Skeletal muscle tissue (tissue), 4 donors: ENCODE results near the gene TMEM33. TPM values are rescaled to one million over a fixed set of nuclear protein-coding genes. Genes with fewer than 3 reads are reported as not detected.

Source experiments
- H3K27ac ChIP-seq: one replicate; pipeline ENCODE4 v1.7.0; 2013; ENCODE audit warnings: mild to moderate bottlenecking, low read depth, low read length, inconsistent platforms
- H3K27me3 ChIP-seq, 3 donors: one replicate each; pipeline ENCODE4 v1.7.0; 2013; ENCODE audit warnings: low read length in 3 of 3; ENCODE audit not compliant: control insufficient read depth in 3 of 3, insufficient read depth in 3 of 3
- H3K36me3 ChIP-seq, 3 donors: one replicate each; pipeline ENCODE4 v1.7.0; 2013; ENCODE audit warnings: low read length in 3 of 3; ENCODE audit not compliant: control insufficient read depth in 3 of 3, insufficient read depth in 3 of 3
- H3K4me1 ChIP-seq, 3 donors: one replicate each; pipeline ENCODE4 v1.7.0; 2013; ENCODE audit warnings: low read length in 3 of 3, mild to moderate bottlenecking in 3 of 3; ENCODE audit not compliant: control insufficient read depth in 3 of 3, insufficient read depth in 3 of 3
- H3K4me3 ChIP-seq, 3 donors: one replicate each; pipeline ENCODE4 v1.7.0; 2013; ENCODE audit warnings: low read length in 3 of 3
- H3K9ac ChIP-seq, 3 donors: one replicate each; pipeline ENCODE4 v1.7.0; 2013; ENCODE audit warnings: low read length in 3 of 3, mild to moderate bottlenecking in 3 of 3, moderate library complexity in 2 of 3, low read depth in 1 of 3
- H3K9me3 ChIP-seq, 3 donors: one replicate each; pipeline ENCODE4 v1.7.0; 2013; ENCODE audit warnings: low read length in 3 of 3; ENCODE audit not compliant: control insufficient read depth in 3 of 3
- total RNA-seq: library from RNA; depleted of rRNA; stranded (reverse); fragments of >200 nt; gene quantifications from one replicate; pipeline ENCODE4 v1.2.3, GENCODE V29; 2014
- donor health status: Osteomylitis.

The TMEM33 gene, protein sequence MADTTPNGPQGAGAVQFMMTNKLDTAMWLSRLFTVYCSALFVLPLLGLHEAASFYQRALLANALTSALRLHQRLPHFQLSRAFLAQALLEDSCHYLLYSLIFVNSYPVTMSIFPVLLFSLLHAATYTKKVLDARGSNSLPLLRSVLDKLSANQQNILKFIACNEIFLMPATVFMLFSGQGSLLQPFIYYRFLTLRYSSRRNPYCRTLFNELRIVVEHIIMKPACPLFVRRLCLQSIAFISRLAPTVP
- total RNA-seq = 16.2 TPM

- Histone ChIP-seq H3K27me3 (peaks cover 0 to 5% (median 0%) of the 10 kb centered on the region in 3 donors), H3K27ac (peak within 1 kb of the TSS; percentile 83), H3K9me3 (no peaks in the 10 kb centered on the region)
Observed at GRCh38 chr4:41934901-41935651, at the start of gene TMEM33. Gene TMEM33, plus strand, starts transcription at chr4:41935429. Its CDS starts 56 bp downstream, at chr4:41935485.

GRCh38 chr4:41885456-41885855, 49.8 kb upstream of the TMEM33 start:
- Histone ChIP-seq H3K9ac (no peak overlapping the region), H3K27ac (no peak overlapping the region), H3K36me3 (no peaks in the 10 kb centered on the region), H3K27me3 (peaks cover 21 to 28% (median 22%) of the 10 kb centered on the region in 3 donors), H3K4me1 (peaks cover 16 to 23% (median 19%) of the 10 kb centered on the region in 3 donors), H3K9me3 (no peaks in the 10 kb centered on the region), H3K4me3 (no peak overlapping the region)

More at GRCh38 chr4:41934901-41935651, at the start of gene TMEM33:
- Histone ChIP-seq H3K36me3 (peaks cover 0 to 11% (median 4%) of the 10 kb centered on the region in 3 donors), H3K9ac (peak within 1 kb of the TSS; percentile 89 to 95 (median 93)), H3K4me3 (peak within 1 kb of the TSS; percentile 92 to 94 (median 94)), H3K4me1 (peaks cover 9 to 11% (median 10%) of the 10 kb centered on the region in 3 donors)

GRCh38 chr4:41887277-41887676, 48.0 kb upstream of the TMEM33 start:
- peaks cover 4 to 7% (median 4%) of the 10 kb centered on the region in 3 donors for H3K4me1 ChIP-seq
- no peaks in the 10 kb centered on the region for H3K9me3 ChIP-seq
- H3K4me3 ChIP-seq = no peak overlapping the region
- peaks cover 3 to 11% (median 3%) of the 10 kb centered on the region in 3 donors for H3K27me3 ChIP-seq
- no peaks in the 10 kb centered on the region for H3K36me3 ChIP-seq
- H3K9ac ChIP-seq = no peak overlapping the region
- H3K27ac ChIP-seq = no peak overlapping the region

DNA sequence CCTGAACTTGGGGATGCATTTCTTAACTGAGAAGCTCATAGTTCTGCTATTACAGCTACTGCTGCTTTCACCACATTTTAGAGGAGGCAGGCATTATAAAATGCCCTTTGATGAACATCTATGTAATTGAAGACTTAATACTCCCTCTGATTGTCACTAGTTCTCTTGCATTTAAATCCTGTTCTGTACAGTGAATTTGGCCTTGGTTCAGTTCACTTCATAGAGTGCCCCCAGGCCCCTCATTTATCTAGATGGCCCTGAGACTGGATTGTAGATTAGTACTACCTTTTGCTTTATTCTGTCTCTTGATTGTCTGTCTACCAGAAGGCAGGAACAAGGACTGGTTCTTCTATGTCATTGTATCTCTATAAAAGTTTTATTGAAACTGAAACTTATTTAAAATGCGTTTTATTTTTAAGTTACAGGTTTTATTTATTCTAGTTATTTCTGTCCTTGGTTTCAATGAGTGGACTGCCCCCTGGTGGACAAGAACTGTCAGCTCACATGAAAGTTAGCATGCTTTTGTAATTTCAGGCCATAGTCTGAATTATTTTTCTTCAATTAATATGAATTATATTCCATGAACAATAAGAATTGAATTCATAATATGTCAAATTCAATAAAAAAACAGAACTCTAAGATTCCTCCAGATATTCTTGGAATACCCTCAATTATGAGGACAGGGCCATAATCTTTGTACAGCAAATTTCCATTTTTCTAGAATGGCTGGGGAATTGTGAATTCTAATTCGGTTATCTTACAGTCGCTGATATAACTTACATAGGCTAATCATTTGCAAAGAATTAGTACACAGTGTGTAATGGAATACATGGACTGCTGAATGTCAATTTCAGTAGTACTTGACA, 47.2 kb upstream of the TMEM33 start:
- H3K36me3 ChIP-seq = no peaks in the 10 kb centered on the region
- peaks cover 0 to 4% (median 0%) of the 10 kb centered on the region in 3 donors for H3K4me1 ChIP-seq
- H3K9ac ChIP-seq = no peak overlapping the region
- no peaks in the 10 kb centered on the region for H3K9me3 ChIP-seq
- no peak overlapping the region for H3K4me3 ChIP-seq
- no peak overlapping the region for H3K27ac ChIP-seq
- peaks cover 0 to 9% (median 0%) of the 10 kb centered on the region in 3 donors for H3K27me3 ChIP-seq

DNA sequence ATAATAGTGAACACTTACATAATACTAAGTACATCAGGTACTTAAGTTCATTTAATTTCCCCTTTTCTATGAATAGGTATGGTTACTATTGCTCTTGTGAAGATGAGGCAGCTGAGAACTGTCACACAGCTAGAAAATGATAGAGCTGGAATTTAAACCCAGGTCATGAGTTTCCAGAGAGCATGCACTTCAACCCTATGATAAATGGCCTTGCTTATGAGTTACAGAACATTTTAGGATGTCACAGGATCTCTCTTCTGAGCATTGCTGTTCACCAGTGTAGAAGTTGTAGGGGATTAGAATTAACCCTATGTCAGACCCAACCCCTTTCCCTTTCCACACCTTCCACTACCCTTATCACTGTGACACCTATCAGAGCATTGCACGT, 46.5 kb upstream of the TMEM33 start:
- Histone ChIP-seq H3K4me1 (peaks cover 0 to 4% (median 0%) of the 10 kb centered on the region in 3 donors), H3K36me3 (no peaks in the 10 kb centered on the region), H3K4me3 (no peak overlapping the region), H3K9me3 (no peaks in the 10 kb centered on the region), H3K27ac (no peak overlapping the region), H3K27me3 (peaks cover 0 to 12% (median under 1%) of the 10 kb centered on the region in 3 donors), H3K9ac (no peak overlapping the region)

- Histone ChIP-seq H3K9ac (no peak overlapping the region), H3K27me3 (peaks cover 0 to 15% (median 3%) of the 10 kb centered on the region in 3 donors), H3K36me3 (no peaks in the 10 kb centered on the region), H3K4me3 (no peak overlapping the region), H3K4me1 (peaks cover 0 to 4% (median 0%) of the 10 kb centered on the region in 3 donors), H3K27ac (no peak overlapping the region), H3K9me3 (no peaks in the 10 kb centered on the region)
Observed at GRCh38 chr4:41889317-41889716, 45.9 kb upstream of the TMEM33 start.

GRCh38 chr4:41890085-41890484, 45.1 kb upstream of the TMEM33 start:
- peaks cover 0 to 4% (median 0%) of the 10 kb centered on the region in 3 donors for H3K4me1 ChIP-seq
- H3K9ac ChIP-seq = no peak overlapping the region
- H3K9me3 ChIP-seq = no peaks in the 10 kb centered on the region
- H3K36me3 ChIP-seq = no peaks in the 10 kb centered on the region
- H3K4me3 ChIP-seq = no peak overlapping the region
- H3K27ac ChIP-seq = no peak overlapping the region
- H3K27me3 ChIP-seq = peaks cover 0 to 18% (median 3%) of the 10 kb centered on the region in 3 donors

GRCh38 chr4:41896648-41897047, 38.6 kb upstream of the TMEM33 start:
- H3K4me3 ChIP-seq = no peak overlapping the region
- no peak overlapping the region for H3K27ac ChIP-seq
- peaks cover 0 to 9% (median 3%) of the 10 kb centered on the region in 3 donors for H3K27me3 ChIP-seq
- no peaks in the 10 kb centered on the region for H3K9me3 ChIP-seq
- H3K9ac ChIP-seq = no peak overlapping the region
- no peaks in the 10 kb centered on the region for H3K4me1 ChIP-seq
- H3K36me3 ChIP-seq = no peaks in the 10 kb centered on the region

DNA sequence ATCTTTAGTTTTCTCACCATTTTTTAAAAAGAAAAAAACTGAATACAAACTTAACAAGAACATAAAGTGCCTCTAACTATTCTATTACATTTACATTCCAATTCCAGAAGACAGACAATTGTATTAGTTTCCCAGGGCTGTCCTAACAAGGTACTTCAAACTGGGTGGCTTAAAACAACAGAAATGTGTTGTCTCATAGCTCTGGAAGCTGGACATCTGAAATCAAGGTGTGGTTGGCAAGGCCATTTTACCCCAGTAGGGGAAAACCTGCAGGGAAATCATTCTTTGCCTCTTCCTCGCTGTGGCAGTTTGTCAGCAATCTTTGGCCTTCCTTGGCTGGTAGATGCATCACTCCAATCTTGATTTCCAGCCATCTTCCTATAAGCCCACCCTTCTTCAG, 37.5 kb upstream of the TMEM33 start:
- no peaks in the 10 kb centered on the region for H3K36me3 ChIP-seq
- H3K4me3 ChIP-seq = no peak overlapping the region
- no peak overlapping the region for H3K27ac ChIP-seq
- no peaks in the 10 kb centered on the region for H3K4me1 ChIP-seq
- H3K27me3 ChIP-seq = peaks cover 0 to 9% (median 3%) of the 10 kb centered on the region in 3 donors
- no peak overlapping the region for H3K9ac ChIP-seq
- H3K9me3 ChIP-seq = no peaks in the 10 kb centered on the region
